ENCODE measurements around the gene ROBO4. TPM values are rescaled to one million over a fixed set of nuclear protein-coding genes. Genes with fewer than 3 reads are reported as not detected.

The ROBO4 gene
- 10 to 100 TPM; 11.2 to 96.6 (median 46.6) TPM for total RNA-seq

DNA sequence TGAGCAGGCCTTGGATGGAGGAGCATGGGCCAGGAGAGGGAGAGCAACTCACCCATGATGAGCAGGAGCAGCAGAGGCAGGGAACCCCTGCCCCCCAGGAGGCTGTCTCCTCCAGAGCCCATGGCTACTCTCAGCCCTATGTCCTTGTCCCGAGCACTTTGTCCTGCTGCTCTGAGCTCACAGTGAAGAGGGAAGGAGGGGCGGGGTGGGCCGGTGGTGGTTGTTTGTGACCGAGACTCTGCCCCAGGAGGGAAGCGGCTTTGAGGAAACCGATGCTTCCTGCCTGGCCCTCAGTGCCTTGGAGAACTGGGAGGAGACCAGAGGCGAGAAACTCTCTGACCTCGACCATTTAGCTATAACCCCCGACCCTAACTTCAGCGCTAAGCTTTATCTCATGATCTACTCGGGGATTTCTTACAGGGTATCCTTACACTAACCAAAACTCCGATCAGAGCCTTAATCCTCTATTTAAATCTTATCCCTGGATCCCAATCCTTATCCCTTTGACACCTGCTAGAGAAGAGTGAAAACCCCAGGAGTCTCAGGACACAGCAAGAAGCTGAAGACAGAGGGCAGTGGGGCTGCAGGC is at the start of gene ROBO4:
TSS of gene ROBO4 (minus strand) at position 192 of the 589 bp plus-strand sequence. CDS start at position 122, 70 bp downstream.
- intact Hi-C loops (cut with DNase I; ENCODE audit: low total_unique reads), result no loop called here
- Histone ChIP-seq H3K27me3 (no peaks in the 10 kb centered on the region), H3K4me3 (peak within 1 kb of the TSS in 1 of 2 donors; percentile 21), H3K36me3 (no peaks in the 10 kb centered on the region), H3K27ac (peak within 1 kb of the TSS; percentile 32 to 61), H3K9me3 (no peaks in the 10 kb centered on the region), H3K4me1 (no peaks in the 10 kb centered on the region)
- peak; percentile 26 to 56 for DNase-seq
- TF ChIP-seq, protein P1, sequence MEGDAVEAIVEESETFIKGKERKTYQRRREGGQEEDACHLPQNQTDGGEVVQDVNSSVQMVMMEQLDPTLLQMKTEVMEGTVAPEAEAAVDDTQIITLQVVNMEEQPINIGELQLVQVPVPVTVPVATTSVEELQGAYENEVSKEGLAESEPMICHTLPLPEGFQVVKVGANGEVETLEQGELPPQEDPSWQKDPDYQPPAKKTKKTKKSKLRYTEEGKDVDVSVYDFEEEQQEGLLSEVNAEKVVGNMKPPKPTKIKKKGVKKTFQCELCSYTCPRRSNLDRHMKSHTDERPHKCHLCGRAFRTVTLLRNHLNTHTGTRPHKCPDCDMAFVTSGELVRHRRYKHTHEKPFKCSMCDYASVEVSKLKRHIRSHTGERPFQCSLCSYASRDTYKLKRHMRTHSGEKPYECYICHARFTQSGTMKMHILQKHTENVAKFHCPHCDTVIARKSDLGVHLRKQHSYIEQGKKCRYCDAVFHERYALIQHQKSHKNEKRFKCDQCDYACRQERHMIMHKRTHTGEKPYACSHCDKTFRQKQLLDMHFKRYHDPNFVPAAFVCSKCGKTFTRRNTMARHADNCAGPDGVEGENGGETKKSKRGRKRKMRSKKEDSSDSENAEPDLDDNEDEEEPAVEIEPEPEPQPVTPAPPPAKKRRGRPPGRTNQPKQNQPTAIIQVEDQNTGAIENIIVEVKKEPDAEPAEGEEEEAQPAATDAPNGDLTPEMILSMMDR (IDR thresholded peaks at IDR 0.05), result no peak
- no peak for TF ChIP-seq POLR2A (IDR thresholded peaks at IDR 0.05)

- H3K27me3 ChIP-seq, result no peaks in the 10 kb centered on the region
- TF ChIP-seq, protein P1 (IDR thresholded peaks at IDR 0.05), result no peak
- no peak for TF ChIP-seq POLR2A (IDR thresholded peaks at IDR 0.05)
- H3K36me3 ChIP-seq, result no peaks in the 10 kb centered on the region
- H3K27ac ChIP-seq, result no peak overlapping the region
- no peaks in the 10 kb centered on the region for H3K9me3 ChIP-seq
- no peak overlapping the region for H3K4me3 ChIP-seq
- intact Hi-C loops (cut with DNase I; ENCODE audit: low total_unique reads), result no loop called here
- H3K4me1 ChIP-seq, result no peaks in the 10 kb centered on the region
- no peak for DNase-seq
Observed at GRCh38 chr11:124946735-124947141, 49.1 kb upstream of the ROBO4 start.

GRCh38 chr11:124945826-124946225 is 48.2 kb upstream of the ROBO4 start:
- Histone ChIP-seq H3K36me3 (no peaks in the 10 kb centered on the region), H3K9me3 (no peaks in the 10 kb centered on the region), H3K27me3 (no peaks in the 10 kb centered on the region), H3K4me1 (no peaks in the 10 kb centered on the region), H3K27ac (no peak overlapping the region), H3K4me3 (no peak overlapping the region)
- TF ChIP-seq POLR2A (IDR thresholded peaks at IDR 0.05), result no peak
- TF ChIP-seq, protein P1 (IDR thresholded peaks at IDR 0.05), result no peak
- DNase-seq, result no peak
- intact Hi-C loops (cut with DNase I; ENCODE audit: low total_unique reads), result no loop called here

DNA sequence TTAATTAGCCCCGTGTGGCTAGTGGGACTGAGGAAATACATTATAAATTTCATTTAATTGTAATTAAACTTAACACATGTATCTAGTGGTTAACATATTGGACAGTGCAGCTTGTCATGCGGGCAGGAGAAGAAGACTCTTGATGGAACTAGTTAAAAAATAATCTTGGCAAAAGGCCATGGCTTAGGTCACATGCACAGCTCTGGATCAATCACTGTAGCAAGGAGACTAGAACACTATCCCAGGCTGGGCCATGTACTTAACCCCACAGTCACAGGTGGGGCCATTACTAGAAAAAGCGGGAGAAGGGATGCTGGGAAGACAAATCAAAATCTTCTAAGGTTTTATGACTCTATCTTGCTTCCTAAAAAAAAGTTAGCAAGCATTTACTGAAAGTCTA is 46.9 kb upstream of the ROBO4 start:
- intact Hi-C loops (cut with DNase I; ENCODE audit: low total_unique reads), result no loop called here

GRCh38 chr11:124943741-124944140 is 46.1 kb upstream of the ROBO4 start:
- TF ChIP-seq, protein P1 (IDR thresholded peaks at IDR 0.05), result no peak
- TF ChIP-seq POLR2A (IDR thresholded peaks at IDR 0.05), result no peak

More for the DNA sequence above, 46.9 kb upstream of the ROBO4 start:
- H3K9me3 ChIP-seq, result no peaks in the 10 kb centered on the region
- H3K36me3 ChIP-seq, result no peaks in the 10 kb centered on the region
- no peak overlapping the region for H3K4me3 ChIP-seq
- no peak overlapping the region for H3K27ac ChIP-seq
- DNase-seq, result no peak
- no peaks in the 10 kb centered on the region for H3K27me3 ChIP-seq
- no peaks in the 10 kb centered on the region for H3K4me1 ChIP-seq
- TF ChIP-seq POLR2A (IDR thresholded peaks at IDR 0.05), result no peak
- TF ChIP-seq, protein P1 (IDR thresholded peaks at IDR 0.05), result no peak

More at GRCh38 chr11:124943741-124944140, 46.1 kb upstream of the ROBO4 start:
- Histone ChIP-seq H3K9me3 (no peaks in the 10 kb centered on the region), H3K4me1 (no peaks in the 10 kb centered on the region), H3K36me3 (no peaks in the 10 kb centered on the region), H3K27me3 (no peaks in the 10 kb centered on the region), H3K27ac (no peak overlapping the region), H3K4me3 (no peak overlapping the region)
- intact Hi-C loops (cut with DNase I; ENCODE audit: low total_unique reads), result no loop called here
- no peak for DNase-seq

All from uterus (tissue), 4 donors.